Gastroesophageal sphincter (tissue), 4 donors: ENCODE measurements around the gene ITIH3. TPM values are rescaled to one million over a fixed set of nuclear protein-coding genes. Genes with fewer than 3 reads are reported as not detected.
A peak's percentile ranks its signal among the peaks of the same experiment; 100 is the strongest.

ENCODE experiments used
- ATAC-seq: fragments of 150-250 bp; one replicate; pipeline ENCODE4 v1.9.1; 2016; ENCODE audit warnings: mild to moderate bottlenecking, moderate library complexity
- H3K27ac ChIP-seq, 4 donors: fragments of 200-600 bp; sonication (generic) in 3 of 4; 1 replicate in 3 of 4; 2 replicates in 1 of 4; pipeline ENCODE4 v1.5.1; 2016 to 2019
- H3K27me3 ChIP-seq: fragments of 200-600 bp; sonication (generic); one replicate; pipeline ENCODE4 v1.5.1; 2019
- H3K36me3 ChIP-seq, 2 donors: fragments of 200-600 bp; sonication (generic); one replicate each; pipeline ENCODE4 v1.5.1; 2019; ENCODE audit warnings: control low read depth in 1 of 2
- H3K4me1 ChIP-seq, 3 donors: fragments of 200-600 bp; sonication (generic); 1 replicate in 2 of 3; 2 replicates in 1 of 3; pipeline ENCODE4 v1.5.1; 2016 to 2019; ENCODE audit warnings: control low read depth in 2 of 3
- H3K4me3 ChIP-seq, 2 donors: fragments of 200-600 bp; sonication (generic); one replicate each; pipeline ENCODE4 v1.5.1; 2019; ENCODE audit warnings: mild to moderate bottlenecking in 1 of 2, moderate library complexity in 1 of 2
- H3K9me3 ChIP-seq, 3 donors: fragments of 200-600 bp; sonication (generic); one replicate each; pipeline ENCODE4 v1.5.1; 2017 to 2019; ENCODE audit warnings: control low read depth in 2 of 3
- CTCF ChIP-seq, 4 experiments: fragments of 200-600 bp in 2 of 4; fragments of 450-650 bp in 2 of 4; sonication (generic) in 1 of 4; IDR thresholded peaks; one replicate each; pipeline ENCODE4 v1.5.1; 2017 to 2019; ENCODE audit warnings: antibody characterized with exemption in 4 of 4, mild to moderate bottlenecking in 2 of 4, moderate library complexity in 2 of 4
- EP300 ChIP-seq: sonication (generic); formaldehyde crosslinking; IDR thresholded peaks from one replicate; pipeline ENCODE4 v1.6.1; 2017; ENCODE audit warnings: antibody characterized with exemption, mild to moderate bottlenecking
- POLR2A ChIP-seq, 2 donors: fragments of 450-650 bp; IDR thresholded peaks; one replicate each; pipeline ENCODE4 v1.6.1; 2017; ENCODE audit warnings: antibody characterized with exemption in 2 of 2, mild to moderate bottlenecking in 2 of 2, moderate library complexity in 1 of 2
- POLR2AphosphoS5 ChIP-seq: sonication (generic); formaldehyde crosslinking; IDR thresholded peaks from one replicate; pipeline ENCODE4 v1.6.1; 2017; ENCODE audit warnings: antibody characterized with exemption
- WGBS, 2 donors: methylation state at CpG; one replicate each; pipeline ENCODE4 v1.1.5; 2018; ENCODE audit warnings: low coverage in 1 of 2; 5-methylcytosine and 5-hydroxymethylcytosine counted together
- small RNA-seq, 4 donors: library from RNA; depleted of rRNA; stranded (forward); fragments of <200 nt; gene quantifications; one replicate each; pipeline ENCODE3, GENCODE V24; 2016
- total RNA-seq, 4 donors: library from RNA; depleted of rRNA; stranded (reverse); fragments of >200 nt; gene quantifications; one replicate each; pipeline ENCODE4 v1.1.0, GENCODE V29; 2016

ITIH3 gene
- total RNA-seq, 4 donors from 2014 or later, result 0.27 to 9.7 (median 0.89) TPM; not detected in 1

- no peaks in the 10 kb centered on the region for H3K9me3 ChIP-seq
- no peaks in the 10 kb centered on the region for H3K27me3 ChIP-seq
- WGBS, 2 donors, result 86 to 100% methylated on average over 2 of the region's 2 CpGs
- H3K4me3 ChIP-seq, result no peak overlapping the region
- peaks cover 0 to 64% of the 10 kb centered on the region in 2 donors for H3K36me3 ChIP-seq
- ATAC-seq, result no peak
- peaks cover 0 to 15% (median 2%) of the 10 kb centered on the region in 3 donors for H3K4me1 ChIP-seq
- TF ChIP-seq POLR2A (IDR thresholded peaks at IDR 0.05), result no peak
- no peak for TF ChIP-seq POLR2AphosphoS5
- no peak for TF ChIP-seq EP300
- TF ChIP-seq CTCF (IDR thresholded peaks at IDR 0.05), result no peak
- no peak overlapping the region for H3K27ac ChIP-seq
Measured at GRCh38 chr3:52854013-52854412, 59.4 kb downstream of the ITIH3 start.

- Histone ChIP-seq H3K36me3 (peaks cover 0 to 44% of the 10 kb centered on the region in 2 donors), H3K27me3 (no peaks in the 10 kb centered on the region), H3K4me3 (no peak overlapping the region), H3K4me1 (peaks cover 0 to 10% (median 0%) of the 10 kb centered on the region in 3 donors), H3K9me3 (no peaks in the 10 kb centered on the region), H3K27ac (peak overlapping the region in 1 of 4 donors; percentile 8)
- no peak for TF ChIP-seq CTCF (IDR thresholded peaks at IDR 0.05)
- 80 to 89% methylated on average over 4 to 5 of the region's 5 CpGs for WGBS, 2 donors
- no peak for ATAC-seq
Measured at GRCh38 chr3:52856666-52857065, 62.1 kb downstream of the ITIH3 start.

GRCh38 chr3:52857133-52857532 lies 62.5 kb downstream of the ITIH3 start:
- Histone ChIP-seq H3K4me1 (peaks cover 0 to 10% (median 0%) of the 10 kb centered on the region in 3 donors), H3K9me3 (no peaks in the 10 kb centered on the region), H3K36me3 (peaks cover 0 to 40% of the 10 kb centered on the region in 2 donors), H3K4me3 (no peak overlapping the region), H3K27ac (peak overlapping the region in 1 of 4 donors; percentile 8), H3K27me3 (no peaks in the 10 kb centered on the region)
- no peak for ATAC-seq
- TF ChIP-seq CTCF (IDR thresholded peaks at IDR 0.05), result no peak
- TF ChIP-seq POLR2AphosphoS5, result no peak
- no peak for TF ChIP-seq POLR2A (IDR thresholded peaks at IDR 0.05)
- no peak for TF ChIP-seq EP300
- WGBS, 2 donors, result 14 to 32% methylated on average over 1 to 3 of the region's 3 CpGs

GRCh38 chr3:52857864-52858263 lies 63.3 kb downstream of the ITIH3 start:
- 67 to 87% methylated on average over 3 to 5 of the region's 5 CpGs for WGBS, 2 donors
- H3K36me3 ChIP-seq, result peaks cover 0 to 32% of the 10 kb centered on the region in 2 donors
- TF ChIP-seq POLR2AphosphoS5 (no peak), POLR2A (IDR thresholded peaks at IDR 0.05) (no peak), EP300 (no peak), CTCF (IDR thresholded peaks at IDR 0.05) (no peak)
- peaks cover 0 to 10% (median 0%) of the 10 kb centered on the region in 3 donors for H3K4me1 ChIP-seq
- no peaks in the 10 kb centered on the region for H3K9me3 ChIP-seq
- no peak for ATAC-seq
- no peaks in the 10 kb centered on the region for H3K27me3 ChIP-seq
- no peak overlapping the region for H3K27ac ChIP-seq
- H3K4me3 ChIP-seq, result no peak overlapping the region

Small RNA genes within 50 kb of the gene (small RNA-seq; reads per million reads assigned to genes)
- gene MIR8064 (0 reads per million in 4 donors), gene MUSTN1 (0 reads per million in 4 donors)

Other genes starting within 250 kb of the ITIH3 start
- gene PBRM1, start 108.9 kb upstream of the ITIH3 start, total RNA-seq, result 100 to 1,000 TPM in 1 of 4 donors, 10 to 100 TPM in 3; 73.9 to 105 (median 98.4) TPM
- gene GNL3, start 108.8 kb upstream of the ITIH3 start, total RNA-seq, result 10 to 100 TPM; 36.4 to 83.7 (median 51.7) TPM
- gene GLT8D1, start 89.0 kb upstream of the ITIH3 start, total RNA-seq, result 10 to 100 TPM; 36.9 to 57.7 (median 48.6) TPM
- 100 to 1,000 TPM in 1 of 4 donors, 10 to 100 TPM in 3; 66.5 to 159 (median 88.2) TPM for gene SPCS1, start 88.7 kb upstream of the ITIH3 start, total RNA-seq
- gene NEK4, start 23.9 kb upstream of the ITIH3 start, total RNA-seq, result 10 to 100 TPM; 22.1 to 29.5 (median 22.7) TPM
- gene ITIH1, start 17.2 kb upstream of the ITIH3 start, total RNA-seq, result not detected
- 1 to 10 TPM; 1.2 to 7.0 (median 3.4) TPM for gene ITIH4, start 35.9 kb downstream of the ITIH3 start, total RNA-seq
- gene MUSTN1, start 40.2 kb downstream of the ITIH3 start, total RNA-seq, result 10 to 100 TPM in 3 of 4 donors, 1 to 10 TPM in 1; 8.6 to 20.9 (median 16.6) TPM
- 10 to 100 TPM; 14.6 to 30.2 (median 20.5) TPM for gene STIMATE, start 102.8 kb downstream of the ITIH3 start, total RNA-seq